Kidney epithelial cell (primary cell): ENCODE data around the gene SLAMF6. TPM values are rescaled to one million over a fixed set of nuclear protein-coding genes. Genes with fewer than 3 reads are reported as not detected.

Experiments
- DNase-seq: peaks from one replicate; pipeline ENCODE4 v3.0.0-alpha.2; 2010; ENCODE audit warnings: low read depth
- H3K27me3 ChIP-seq: 2 replicates; pipeline ENCODE4 v1.6.0; 2011; ENCODE audit warnings: low read length; ENCODE audit not compliant: control insufficient read depth, insufficient read depth
- H3K36me3 ChIP-seq: 2 replicates; pipeline ENCODE4 v1.5.1; 2011; ENCODE audit warnings: low read length; ENCODE audit not compliant: control insufficient read depth, insufficient read depth
- H3K4me3 ChIP-seq: 2 replicates; pipeline ENCODE4 v1.5.1; 2011; ENCODE audit warnings: low read depth, mild to moderate bottlenecking, control low read depth, low read length
- CTCF ChIP-seq: IDR thresholded peaks from 2 replicates; pipeline ENCODE4 v1.5.1; 2011; ENCODE audit warnings: mild to moderate bottlenecking, moderate library complexity, low read length, control low read depth, inconsistent platforms; ENCODE audit not compliant: insufficient read depth, poor library complexity, severe bottlenecking
- total RNA-seq: library from RNA; depleted of rRNA; stranded (reverse); fragments of >200 nt; gene quantifications from 2 replicates; pipeline ENCODE4 v1.2.3, GENCODE V29; 2015

Gene SLAMF6
- total RNA-seq, 1 donor from 2014 or later, result not detected

DNA sequence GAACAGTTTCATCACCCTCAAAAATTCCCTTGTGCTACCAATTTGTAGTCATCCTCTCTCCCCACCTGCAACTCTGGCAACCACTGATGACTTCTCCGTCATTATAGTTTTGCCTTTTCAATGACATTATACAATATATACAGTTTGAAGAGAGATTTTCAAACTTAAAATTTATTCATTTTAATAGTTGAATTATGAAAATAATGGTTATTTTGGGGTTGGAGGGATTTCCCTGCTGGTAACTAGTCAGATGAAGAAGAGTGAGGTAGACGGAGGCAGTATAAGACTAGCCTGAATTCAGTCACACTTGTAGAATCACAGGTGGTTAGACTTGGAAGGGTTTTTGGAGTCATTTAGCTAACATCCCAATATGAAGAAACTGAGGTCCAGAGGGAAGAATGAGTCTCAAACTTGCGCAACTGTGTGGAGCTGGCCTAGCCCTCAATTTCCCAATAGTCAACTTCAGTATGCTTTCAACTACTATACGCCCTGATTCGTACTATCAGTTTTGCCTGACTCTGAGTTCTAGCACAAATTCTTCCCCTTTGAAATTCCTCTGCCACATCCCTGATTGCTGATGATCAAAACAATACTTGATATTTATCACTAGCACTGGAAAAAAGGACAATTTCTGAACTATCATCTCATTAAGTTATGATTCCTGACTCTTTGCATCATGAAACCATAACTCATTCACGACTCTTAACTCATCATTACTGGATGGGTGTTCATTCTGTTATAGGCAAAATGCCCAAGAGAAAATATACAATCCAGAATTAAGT lies 68.5 kb downstream of the SLAMF6 start:
- no peak for TF ChIP-seq CTCF
- H3K4me3 ChIP-seq, result no peak overlapping the region
- H3K27me3 ChIP-seq, result no peaks in the 10 kb centered on the region
- H3K36me3 ChIP-seq, result no peaks in the 10 kb centered on the region
- no peak for DNase-seq

DNA sequence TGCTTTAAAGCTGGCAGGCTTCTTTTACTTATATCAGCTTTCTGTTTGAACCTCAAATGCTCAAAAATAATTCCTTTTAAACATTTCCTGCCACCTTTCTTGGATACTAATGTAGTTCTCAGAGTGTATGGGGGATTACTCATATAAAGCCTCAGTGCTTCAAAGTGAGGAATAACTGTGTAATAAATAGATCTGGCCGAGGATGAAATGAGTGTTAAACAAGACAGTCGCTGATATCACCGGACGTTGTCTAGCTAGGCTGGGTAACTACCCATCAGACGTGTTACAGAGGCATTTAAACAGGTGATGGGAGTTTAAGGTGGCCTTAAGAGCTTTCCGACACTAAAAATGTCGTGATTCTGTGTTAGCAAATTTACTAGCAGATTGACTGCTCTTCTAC lies 69.6 kb downstream of the SLAMF6 start:
- Histone ChIP-seq H3K4me3 (no peak overlapping the region), H3K36me3 (no peaks in the 10 kb centered on the region), H3K27me3 (no peaks in the 10 kb centered on the region)
- TF ChIP-seq CTCF, result no peak
- no peak for DNase-seq

DNA sequence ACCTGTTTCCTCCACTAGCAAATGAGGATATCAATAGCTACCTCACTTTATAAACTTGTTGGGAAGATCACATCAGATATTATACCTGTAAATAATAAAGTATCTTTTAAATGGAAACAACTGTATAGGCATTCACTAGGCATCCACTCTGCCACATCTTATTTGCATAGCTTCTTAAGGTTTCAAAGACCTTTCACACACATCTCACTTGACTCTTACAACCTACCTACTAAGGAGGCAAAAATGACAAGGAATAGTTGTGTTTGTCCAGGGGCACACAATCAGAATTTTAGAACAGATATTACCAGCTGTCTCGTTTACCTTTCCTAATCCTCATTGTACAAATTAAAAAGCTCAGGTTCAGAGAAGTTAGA lies 71.2 kb downstream of the SLAMF6 start:
- no peaks in the 10 kb centered on the region for H3K36me3 ChIP-seq
- H3K27me3 ChIP-seq, result no peaks in the 10 kb centered on the region
- no peak overlapping the region for H3K4me3 ChIP-seq
- no peak for DNase-seq
- no peak for TF ChIP-seq CTCF

DNA sequence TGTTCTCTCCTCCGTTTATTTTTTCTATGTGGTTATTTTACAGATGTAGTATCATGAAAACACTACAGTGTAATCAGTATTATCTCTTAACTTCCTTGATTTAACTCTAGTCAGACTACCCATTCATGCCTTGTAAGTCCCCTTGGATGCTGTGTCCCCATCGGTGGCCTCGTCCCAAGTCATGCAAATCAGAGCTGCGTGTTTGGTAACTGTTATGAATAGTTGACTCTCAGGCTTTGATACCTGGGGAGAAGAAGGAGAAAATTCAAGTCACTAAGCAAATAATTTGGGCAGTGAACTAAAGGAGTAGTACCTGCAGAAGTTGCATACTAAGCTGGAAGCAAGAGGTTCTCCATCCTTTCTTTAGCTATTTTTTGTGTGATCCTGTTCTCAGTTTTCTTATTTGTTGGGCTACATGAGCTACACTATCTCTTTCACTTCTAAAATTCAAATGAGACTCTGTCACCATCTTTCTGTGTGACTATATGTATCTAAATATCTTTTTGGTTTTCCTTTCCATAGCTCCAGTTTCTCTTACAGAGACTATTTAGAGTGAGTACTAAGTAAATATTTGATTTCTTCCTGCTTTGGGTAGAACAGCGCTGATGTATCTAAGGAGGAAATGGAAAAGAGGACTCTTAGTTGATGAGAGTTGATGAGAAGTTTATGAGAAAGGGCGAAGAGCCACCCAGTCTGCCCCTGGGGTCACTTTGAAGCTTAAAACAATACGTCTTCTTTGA lies 71.8 kb downstream of the SLAMF6 start:
- no peak for DNase-seq
- Histone ChIP-seq H3K4me3 (no peak overlapping the region), H3K36me3 (no peaks in the 10 kb centered on the region), H3K27me3 (no peaks in the 10 kb centered on the region)
- TF ChIP-seq CTCF, result no peak

GRCh38 chr1:160449494-160449893 lies 73.6 kb downstream of the SLAMF6 start:
- TF ChIP-seq CTCF, result no peak
- DNase-seq, result no peak
- no peaks in the 10 kb centered on the region for H3K27me3 ChIP-seq
- no peak overlapping the region for H3K4me3 ChIP-seq
- H3K36me3 ChIP-seq, result no peaks in the 10 kb centered on the region
